Panc1 (cell line): Measurements from ENCODE around the gene SLC39A5.

Experiments
- CTCF ChIP-seq: fragments of 450-650 bp; IDR thresholded peaks from 2 replicates; pipeline ENCODE4 v1.5.1; 2017; ENCODE audit warnings: mild to moderate bottlenecking
- TCF7L2 ChIP-seq: IDR thresholded peaks from 2 replicates; pipeline ENCODE4 v1.6.1; 2011; ENCODE audit warnings: mild to moderate bottlenecking, low read depth, low read length, inconsistent platforms

GRCh38 chr12:56266693-56267442 is 37.0 kb downstream of the SLC39A5 start, which contains the start of gene COQ10A:
- TF ChIP-seq TCF7L2 (no peak), CTCF (peak; percentile 79)
